Left lung (tissue), 10 donors: ENCODE data around the gene DIP2C. TPM values are rescaled to one million over a fixed set of nuclear protein-coding genes. Genes with fewer than 3 reads are reported as not detected.
"Not testable (repeated sequence)": the region's sequence is repeated elsewhere in the genome, so short reads cannot be mapped to it uniquely, and the experiment has no call there.

Source experiments
- ATAC-seq: fragments of 200-7000 bp; cut with Tn5 transposase; one replicate; pipeline ENCODE4 v1.9.1; 2020; ENCODE audit warnings: moderate library complexity
- DNase-seq, 4 donors: peaks; one replicate each; pipeline ENCODE4 v3.0.0-alpha.2; 2013 to 2020
- H3K27ac ChIP-seq, 2 donors: fragments of 200-600 bp; sonication (generic) in 1 of 2; one replicate each; pipeline versions ENCODE4 v1.5.0 to v1.8.0; 2020 to 2021
- H3K27me3 ChIP-seq, 2 donors: fragments of 200-600 bp; sonication (generic) in 1 of 2; one replicate each; pipeline versions ENCODE4 v1.5.0 to v1.8.0; 2020 to 2021
- H3K36me3 ChIP-seq, 2 donors: fragments of 200-600 bp; sonication (generic) in 1 of 2; one replicate each; pipeline versions ENCODE4 v1.5.0 to v1.8.0; 2020 to 2021
- H3K4me1 ChIP-seq, 2 donors: fragments of 200-600 bp; one replicate each; pipeline ENCODE4 v1.8.0; 2021
- H3K4me3 ChIP-seq, 2 donors: fragments of 200-600 bp; sonication (generic) in 1 of 2; one replicate each; pipeline versions ENCODE4 v1.5.0 to v1.8.0; 2020 to 2021; ENCODE audit warnings: mild to moderate bottlenecking in 1 of 2
- H3K9me3 ChIP-seq, 2 donors: fragments of 200-600 bp; sonication (generic) in 1 of 2; one replicate each; pipeline versions ENCODE4 v1.5.0 to v1.8.0; 2020 to 2021
- CTCF ChIP-seq, 2 donors: fragments of 200-600 bp; sonication (generic) in 1 of 2; IDR thresholded peaks; one replicate each; pipeline versions ENCODE4 v1.5.0 to v1.8.0; 2021; ENCODE audit warnings: antibody characterized with exemption in 2 of 2
- intact Hi-C, 2 donors: fragments of 100-400 bp; cut with DNase I; formaldehyde crosslinking; loops; one replicate each; pipeline versions ENCODE4 v1.11.2 to v1.14.2; 2022
- polyA plus RNA-seq, 6 donors: library from polyadenylated mRNA; unstranded; fragments of 120-200 nt; gene quantifications; one replicate each; pipeline ENCODE4 v1.2.1, GENCODE V29; 2013; ENCODE audit not compliant: insufficient read length in 6 of 6
- total RNA-seq, 2 donors: library from RNA; stranded (reverse); fragmentation: NEBNext Ultra II Directional; extraction: Animal tissue kit (Norgen Biotek cat#: 25700); gene quantifications; one replicate each; pipeline ENCODE4 v1.2.1, GENCODE V29; 2021
- donor health status: DM: no; HTN: yes; CAD: no.
- donor health status: DM: no; HTN: no; CAD: no.

DIP2C gene
- total and polyA plus RNA-seq, 8 donors = 10.5 to 22.5 (median 19.5) TPM

GRCh38 chr10:598415-599170, 90.9 kb downstream of the DIP2C start:
- DNase-seq (peak in 1 of 4 donors; percentile 42), ATAC-seq (peak; percentile 10)
- intact Hi-C loops = no loop called here
- H3K27me3 ChIP-seq = no peaks in the 10 kb centered on the region
- no peaks in the 10 kb centered on the region for H3K36me3 ChIP-seq
- H3K4me3 ChIP-seq = no peak overlapping the region
- TF ChIP-seq CTCF (IDR thresholded peaks at IDR 0.05) = no peak
- H3K27ac ChIP-seq = no peak overlapping the region
- H3K4me1 ChIP-seq = peaks cover 5 to 8% of the 10 kb centered on the region in 2 donors
- no peaks in the 10 kb centered on the region for H3K9me3 ChIP-seq

GRCh38 chr10:597976-598375, 91.5 kb downstream of the DIP2C start:
- DNase-seq (peak in 1 of 4 donors; percentile 76), ATAC-seq (no peak)
- intact Hi-C loops = no loop called here
- H3K27ac ChIP-seq = no peak overlapping the region
- H3K9me3 ChIP-seq = no peaks in the 10 kb centered on the region
- H3K27me3 ChIP-seq = no peaks in the 10 kb centered on the region
- no peak overlapping the region for H3K4me3 ChIP-seq
- peaks cover 5 to 8% of the 10 kb centered on the region in 2 donors for H3K4me1 ChIP-seq
- H3K36me3 ChIP-seq = no peaks in the 10 kb centered on the region
- no peak for TF ChIP-seq CTCF (IDR thresholded peaks at IDR 0.05)

GRCh38 chr10:596725-597345, 92.6 kb downstream of the DIP2C start:
- Histone ChIP-seq H3K4me1 (peaks cover 5 to 8% of the 10 kb centered on the region in 2 donors), H3K9me3 (no peaks in the 10 kb centered on the region), H3K27ac (no peak overlapping the region), H3K4me3 (no peak overlapping the region), H3K27me3 (no peaks in the 10 kb centered on the region), H3K36me3 (no peaks in the 10 kb centered on the region)
- TF ChIP-seq CTCF (IDR thresholded peaks at IDR 0.05) = no peak
- DNase-seq (peak in 1 of 4 donors; percentile 34), ATAC-seq (no peak)
- intact Hi-C loops = no loop called here

- ATAC-seq, DNase-seq, H3K9me3 ChIP-seq, H3K27ac ChIP-seq, intact Hi-C loops, H3K4me1 ChIP-seq, H3K27me3 ChIP-seq, H3K4me3 ChIP-seq, H3K36me3 ChIP-seq: not testable (repeated sequence)
Observed at GRCh38 chr10:596131-596530, 93.3 kb downstream of the DIP2C start.

GRCh38 chr10:595473-595872, 94.0 kb downstream of the DIP2C start:
- Histone ChIP-seq H3K4me3 (no peak overlapping the region), H3K9me3 (no peaks in the 10 kb centered on the region), H3K36me3 (no peaks in the 10 kb centered on the region), H3K4me1 (no peaks in the 10 kb centered on the region), H3K27ac (no peak overlapping the region), H3K27me3 (no peaks in the 10 kb centered on the region)
- DNase-seq (no peak), ATAC-seq (no peak)
- intact Hi-C loops = no loop called here
- no peak for TF ChIP-seq CTCF (IDR thresholded peaks at IDR 0.05)
